ENCODE results near the gene PFKM. TPM values are rescaled to one million over a fixed set of nuclear protein-coding genes. Genes with fewer than 3 reads are reported as not detected.

The PFKM gene
- total and polyA plus RNA-seq, 2 experiments from 2014 or later: 28.8 to 41.1 TPM

DNA sequence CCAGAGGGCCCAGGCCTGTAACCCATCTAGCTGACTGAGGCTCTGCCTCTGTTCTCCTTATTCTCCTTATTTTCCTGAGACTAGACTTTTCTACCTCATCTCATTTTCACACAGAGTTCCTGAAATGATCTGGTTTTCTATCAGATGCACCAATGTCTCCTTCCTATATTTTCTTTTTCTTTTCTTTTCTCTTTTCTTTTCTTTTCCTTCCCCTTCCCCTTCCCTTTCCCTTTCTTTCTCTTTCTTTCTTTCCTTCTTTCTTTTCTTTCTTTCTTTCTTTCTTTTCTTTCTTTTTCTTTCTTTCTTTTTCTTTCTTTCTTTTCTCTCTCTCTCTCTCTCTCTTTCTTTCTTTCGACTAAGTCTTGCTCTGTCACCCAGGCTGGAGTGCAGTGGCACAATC is 61.3 kb downstream of the PFKM start:
- DNase-seq: no peak
- Histone ChIP-seq H3K4me1 (ENCODE audit: insufficient read depth) (peaks cover 23% of the 10 kb centered on the region), H3K36me3 (ENCODE audit: low read depth) (no peaks in the 10 kb centered on the region), H3K9me2 (ENCODE audit: insufficient read depth) (no peaks in the 10 kb centered on the region), H3F3A (ENCODE audit: insufficient read depth) (peaks cover 19% of the 10 kb centered on the region), H2AFZ (no peak overlapping the region), H3K27me3 (replicated peaks; ENCODE audit: insufficient read depth) (peaks cover 28% of the 10 kb centered on the region), H3K9me3 (ENCODE audit: low read depth) (no peaks in the 10 kb centered on the region), H4K20me1 (ENCODE audit: insufficient read depth) (no peaks in the 10 kb centered on the region), H3K9ac (no peak overlapping the region), H3K79me2 (ENCODE audit: insufficient read depth) (no peaks in the 10 kb centered on the region), H3K27ac (no peak overlapping the region), H3K4me2 (ENCODE audit: unreplicated experiment) (no peak overlapping the region), H3K4me3 (no peak overlapping the region)
- 31 to 59% methylated on average over 1 of the region's 1 CpG for whole genome bisulfite sequencing, 2 experiments (ENCODE audit: low coverage in 1 of 2, low lambda C conversion rate in 2 of 2, missing lambda C conversion rate in 2 of 2)
- TF ChIP-seq EZH2phosphoT487 (IDR thresholded peaks at IDR 0.05; ENCODE audit: insufficient read depth, low read depth): no peak
- TF ChIP-seq EZH2 (IDR thresholded peaks at IDR 0.05; ENCODE audit: insufficient read depth, poor library complexity, severe bottlenecking): no peak
- in situ Hi-C loops (cut with MboI): no loop called here

- WGBS, 2 experiments (ENCODE audit: low coverage in 1 of 2, low lambda C conversion rate in 2 of 2, missing lambda C conversion rate in 2 of 2): 87 to 93% methylated on average over 2 of the region's 2 CpGs
- H3K27me3 ChIP-seq (replicated peaks; ENCODE audit: insufficient read depth): peaks cover 28% of the 10 kb centered on the region
- in situ Hi-C loops (cut with MboI): no loop called here
Measured at GRCh38 chr12:48180857-48181495, 61.8 kb downstream of the PFKM start.

DNA sequence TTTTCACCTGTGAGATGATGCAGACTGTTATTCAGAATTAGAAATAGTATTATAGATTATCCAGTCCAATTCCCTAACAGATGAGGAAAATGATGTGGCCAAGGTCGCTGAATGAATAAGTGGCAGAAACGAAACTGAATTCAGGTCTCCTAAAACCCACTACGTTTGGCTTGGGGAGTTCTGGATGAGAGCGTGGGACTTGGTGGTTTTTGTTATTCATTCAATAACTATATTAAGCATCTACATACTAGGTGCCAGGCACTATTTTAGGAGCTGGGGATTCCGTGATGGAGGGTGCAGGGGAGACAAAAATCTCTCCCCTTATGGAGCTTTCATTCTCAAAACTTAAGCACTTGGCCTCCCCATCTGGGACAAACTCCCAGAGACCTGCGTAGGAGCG is 63.5 kb downstream of the PFKM start:
- in situ Hi-C loops (cut with MboI): no loop called here
- WGBS, 2 experiments (ENCODE audit: low coverage in 1 of 2, low lambda C conversion rate in 2 of 2, missing lambda C conversion rate in 2 of 2): 9% methylated on average over 7 of the region's 7 CpGs
- Histone ChIP-seq H3K4me2 (ENCODE audit: unreplicated experiment) (peak overlapping the region; percentile 77), H3K27me3 (replicated peaks; ENCODE audit: insufficient read depth) (peaks cover 24% of the 10 kb centered on the region), H3F3A (ENCODE audit: insufficient read depth) (0 out of 2 replicates have a peak, but pooled peaks cover 8% of the 10 kb centered on the region), H3K9ac (peak overlapping the region; percentile 64), H3K36me3 (ENCODE audit: low read depth) (no peaks in the 10 kb centered on the region), H3K79me2 (ENCODE audit: insufficient read depth) (no peaks in the 10 kb centered on the region), H3K27ac (peak overlapping the region; percentile 25), H3K4me1 (ENCODE audit: insufficient read depth) (peaks cover 13% of the 10 kb centered on the region; the same call in 1 of the 2 replicates), H3K9me2 (ENCODE audit: insufficient read depth) (no peaks in the 10 kb centered on the region), H3K4me3 (peak overlapping the region; percentile 85), H3K9me3 (ENCODE audit: low read depth) (no peaks in the 10 kb centered on the region), H2AFZ (peak overlapping the region; percentile 88), H4K20me1 (ENCODE audit: insufficient read depth) (no peaks in the 10 kb centered on the region)
- DNase-seq: peak; percentile 32
- no peak for TF ChIP-seq EZH2 (IDR thresholded peaks at IDR 0.05; ENCODE audit: insufficient read depth, poor library complexity, severe bottlenecking)
- TF ChIP-seq EZH2phosphoT487 (IDR thresholded peaks at IDR 0.05; ENCODE audit: insufficient read depth, low read depth): no peak

More at GRCh38 chr12:48180857-48181495, 61.8 kb downstream of the PFKM start:
- H2AFZ ChIP-seq: no peak overlapping the region
- no peaks in the 10 kb centered on the region for H3K9me2 ChIP-seq (ENCODE audit: insufficient read depth)
- H3K9ac ChIP-seq: no peak overlapping the region
- H3F3A ChIP-seq (ENCODE audit: insufficient read depth): peaks cover 14% of the 10 kb centered on the region; the same call in 1 of the 2 replicates
- H3K27ac ChIP-seq: no peak overlapping the region
- peaks cover 18% of the 10 kb centered on the region for H3K4me1 ChIP-seq (ENCODE audit: insufficient read depth)
- no peaks in the 10 kb centered on the region for H3K79me2 ChIP-seq (ENCODE audit: insufficient read depth)
- H3K36me3 ChIP-seq (ENCODE audit: low read depth): no peaks in the 10 kb centered on the region
- no peak for TF ChIP-seq EZH2 (IDR thresholded peaks at IDR 0.05; ENCODE audit: insufficient read depth, poor library complexity, severe bottlenecking)
- no peak for TF ChIP-seq EZH2phosphoT487 (IDR thresholded peaks at IDR 0.05; ENCODE audit: insufficient read depth, low read depth)
- DNase-seq: no peak
- H3K9me3 ChIP-seq (ENCODE audit: low read depth): no peaks in the 10 kb centered on the region
- H3K4me2 ChIP-seq (ENCODE audit: unreplicated experiment): no peak overlapping the region
- H3K4me3 ChIP-seq: no peak overlapping the region
- H4K20me1 ChIP-seq (ENCODE audit: insufficient read depth): no peaks in the 10 kb centered on the region

DNA sequence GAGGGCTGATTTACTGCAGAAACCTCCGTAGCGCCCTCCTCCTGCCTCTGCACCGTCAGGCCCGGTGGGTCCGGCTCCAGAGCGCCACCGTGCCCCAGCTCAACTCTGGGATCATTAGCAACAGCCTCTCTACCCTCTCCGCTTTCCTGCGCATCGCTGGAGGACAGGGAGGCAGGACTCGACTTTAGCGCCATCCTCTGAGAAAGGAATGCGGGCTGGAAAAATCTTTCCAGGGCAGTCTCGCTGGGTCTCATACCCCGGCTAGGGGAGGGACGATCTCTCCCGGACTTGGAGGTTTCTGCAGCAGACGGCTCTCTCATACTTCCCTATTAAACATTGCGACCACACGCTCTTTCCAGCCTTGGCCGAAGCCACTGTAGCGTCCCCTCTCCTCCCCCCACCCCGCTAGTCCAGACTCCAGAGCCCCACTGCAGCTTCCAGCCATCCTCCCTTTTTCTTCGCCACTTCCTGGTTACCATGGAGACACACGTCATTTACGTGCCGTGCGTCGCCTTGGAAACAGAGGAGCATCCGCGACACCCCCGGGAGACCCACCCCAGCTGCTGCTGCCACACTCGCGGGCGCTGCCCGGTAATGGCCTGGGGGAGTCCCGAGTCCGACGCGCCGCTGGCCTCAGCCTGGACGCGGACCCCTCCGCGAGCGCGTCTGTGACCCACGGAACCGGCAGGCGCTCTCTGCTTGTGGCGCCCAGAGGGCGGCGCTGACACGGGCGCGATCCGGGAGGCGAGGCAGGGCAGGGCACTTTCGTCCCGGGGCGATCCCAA is 64.1 kb downstream of the PFKM start, which contains the start of gene CCDC184:
Gene CCDC184 (plus strand): TSS at position 554 of the 785 bp plus-strand sequence. CDS start 479 bp downstream, outside the sequence.
- Histone ChIP-seq H3K27ac (peak within 1 kb of the TSS; percentile 25), H4K20me1 (ENCODE audit: insufficient read depth) (no peaks in the 10 kb centered on the region), H3K4me2 (ENCODE audit: unreplicated experiment) (peak within 1 kb of the TSS; percentile 77), H3K9ac (peak within 1 kb of the TSS; percentile 64), H3K9me3 (ENCODE audit: low read depth) (no peaks in the 10 kb centered on the region), H3K79me2 (ENCODE audit: insufficient read depth) (no peaks in the 10 kb centered on the region), H3K27me3 (replicated peaks; ENCODE audit: insufficient read depth) (peaks cover 17% of the 10 kb centered on the region), H3K9me2 (ENCODE audit: insufficient read depth) (no peaks in the 10 kb centered on the region), H3F3A (ENCODE audit: insufficient read depth) (0 out of 2 replicates have a peak, but pooled peaks cover 8% of the 10 kb centered on the region), H2AFZ (peak within 1 kb of the TSS; percentile 88), H3K36me3 (ENCODE audit: low read depth) (no peaks in the 10 kb centered on the region), H3K4me3 (peak within 1 kb of the TSS; percentile 85), H3K4me1 (ENCODE audit: insufficient read depth) (peaks cover 15% of the 10 kb centered on the region)
- in situ Hi-C loops (cut with MboI): no loop called here
- no peak for TF ChIP-seq EZH2phosphoT487 (IDR thresholded peaks at IDR 0.05; ENCODE audit: insufficient read depth, low read depth)
- no peak for TF ChIP-seq EZH2 (IDR thresholded peaks at IDR 0.05; ENCODE audit: insufficient read depth, poor library complexity, severe bottlenecking)
- peak; percentile 93 for DNase-seq
- WGBS, 2 experiments (ENCODE audit: low coverage in 1 of 2, low lambda C conversion rate in 2 of 2, missing lambda C conversion rate in 2 of 2): 1% methylated on average over 48 to 59 of the region's 61 CpGs
